HAP-1 (cell line): ENCODE results near the gene NDUFAF5.

Experiments used
- DNase-seq, 2 experiments: peaks; one replicate each; pipeline ENCODE4 v3.0.0-alpha.2; 2016 to 2020; ENCODE audit warnings: low spot score in 2 of 2
- H3K27me3 ChIP-seq: fragments of 250-450 bp; sonication (Bioruptor Pico); 2 replicates; pipeline ENCODE4 v1.5.1; 2020; ENCODE audit warnings: low read depth, mild to moderate bottlenecking, moderate library complexity
- H3K36me3 ChIP-seq: fragments of 250-450 bp; sonication (Bioruptor Pico); replicated peaks from 2 replicates; pipeline ENCODE4 v1.5.1; 2020; ENCODE audit warnings: mild to moderate bottlenecking
- H3K4me1 ChIP-seq: fragments of 250-450 bp; sonication (Bioruptor Pico); 2 replicates; pipeline ENCODE4 v1.5.1; 2020; ENCODE audit warnings: mild to moderate bottlenecking
- H3K4me3 ChIP-seq: fragments of 250-450 bp; sonication (Bioruptor Pico); 2 replicates; pipeline ENCODE4 v1.5.1; 2020; ENCODE audit warnings: mild to moderate bottlenecking, moderate library complexity
- H3K9me3 ChIP-seq: fragments of 250-450 bp; sonication (Bioruptor Pico); 2 replicates; pipeline ENCODE4 v1.5.1; 2020; ENCODE audit warnings: mild to moderate bottlenecking, moderate library complexity
- in situ Hi-C: fragments of 300-500 bp; cut with MboI; formaldehyde crosslinking; loops from 3 replicates; pipeline ENCODE4 v1.14.3; 2020; ENCODE audit warnings: low sequenced_read_pairs, inconsistent platforms, mixed read lengths

NDUFAF5 gene

DNA sequence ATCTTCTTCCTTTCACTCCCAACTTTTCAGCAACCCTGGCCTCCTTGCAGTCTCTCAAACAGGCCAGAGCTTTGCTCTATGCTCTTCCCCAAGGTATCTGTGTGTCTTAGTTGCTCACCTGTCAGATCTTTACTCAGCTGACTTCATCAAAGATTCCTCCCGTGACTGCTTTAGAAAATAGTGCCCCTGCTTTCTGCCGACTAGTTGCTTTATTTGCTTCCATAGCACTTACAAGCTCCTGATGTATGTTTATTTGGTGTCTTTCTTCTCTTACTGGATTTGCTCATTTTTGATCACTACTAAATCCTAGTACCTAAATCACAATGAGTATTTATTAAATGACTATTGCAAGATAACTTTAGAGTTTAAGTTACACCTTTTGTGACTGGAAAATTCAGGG, 5.9 kb downstream of the NDUFAF5 start:
- Histone ChIP-seq H3K4me3 (no peak overlapping the region), H3K9me3 (no peaks in the 10 kb centered on the region), H3K4me1 (peaks cover 5% of the 10 kb centered on the region), H3K36me3 (peaks cover 72% of the 10 kb centered on the region), H3K27me3 (no peaks in the 10 kb centered on the region)
- DNase-seq = no peak
- in situ Hi-C loops = loop anchor here (25.0 kb wide), 1 partner anchor 853 kb away; no protein-coding TSS in a partner anchor

DNA sequence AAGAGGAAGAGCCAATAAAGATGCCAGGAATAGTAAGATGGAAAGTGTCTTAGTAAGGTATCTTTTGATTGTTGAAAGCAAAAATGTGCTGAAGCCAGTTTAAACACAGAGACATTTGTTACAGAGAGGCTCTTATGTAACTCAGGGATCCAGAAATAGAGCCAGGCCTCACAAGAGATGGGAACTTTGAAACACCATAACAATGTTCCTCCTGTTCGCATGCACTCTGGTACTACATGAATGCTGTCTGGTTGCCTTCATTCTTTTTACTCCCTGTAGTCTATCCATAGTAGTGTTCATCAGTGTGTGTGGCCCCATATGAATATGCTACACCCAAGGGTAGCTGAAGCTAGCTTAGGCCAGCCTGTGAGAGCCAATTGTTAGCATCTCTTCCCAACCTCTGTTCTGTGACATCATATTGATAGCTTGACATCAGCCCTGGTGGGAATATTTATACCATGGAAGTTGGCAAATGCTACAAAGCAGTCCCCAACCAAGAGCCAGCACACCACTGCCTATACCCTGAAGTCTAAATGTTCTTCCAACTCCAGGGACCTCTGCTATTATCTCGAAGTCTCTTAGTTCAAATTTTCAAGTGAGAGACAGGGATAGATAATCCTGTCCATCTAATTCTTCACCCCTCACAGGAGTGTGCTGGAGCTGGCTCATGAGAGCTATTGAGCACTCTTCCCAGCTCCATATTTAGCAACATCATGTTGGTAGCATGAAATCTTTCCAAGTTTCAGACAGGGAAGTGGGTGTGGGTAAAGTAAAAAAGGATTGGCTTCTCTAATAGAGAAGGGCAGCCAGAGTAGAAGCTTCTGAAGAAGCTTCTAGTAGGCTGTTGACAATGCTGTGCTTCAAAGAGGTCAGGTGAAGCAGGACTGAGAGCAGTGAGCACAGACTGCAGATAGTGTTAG, 7.0 kb downstream of the NDUFAF5 start:
- H3K27me3 ChIP-seq = no peaks in the 10 kb centered on the region
- no peak for DNase-seq
- no peak overlapping the region for H3K4me3 ChIP-seq
- H3K9me3 ChIP-seq = no peaks in the 10 kb centered on the region
- in situ Hi-C loops = loop anchor here (25.0 kb wide), 1 partner anchor 854 kb away; no protein-coding TSS in a partner anchor
- peaks cover 1% of the 10 kb centered on the region for H3K4me1 ChIP-seq
- peaks cover 83% of the 10 kb centered on the region for H3K36me3 ChIP-seq

DNA sequence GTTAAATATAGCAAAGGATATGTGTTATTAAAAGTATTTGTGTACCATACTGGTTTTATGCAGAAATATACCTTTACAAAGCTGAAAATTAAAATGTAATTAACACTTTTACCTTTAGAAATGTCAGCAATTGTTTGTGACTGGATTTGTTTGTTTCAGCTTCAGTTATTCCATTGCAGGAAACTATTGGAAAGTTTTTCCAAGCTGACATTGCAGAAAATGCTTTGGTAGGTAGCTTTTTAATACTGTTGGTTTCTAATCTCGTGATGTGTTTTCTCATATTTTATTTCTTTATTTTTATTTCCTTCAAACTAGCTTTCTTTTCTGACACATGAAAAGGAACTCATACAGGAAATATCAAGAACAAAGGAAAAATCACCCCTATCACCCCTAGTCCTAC, 8.2 kb downstream of the NDUFAF5 start:
- Histone ChIP-seq H3K27me3 (no peaks in the 10 kb centered on the region), H3K36me3 (peaks cover 86% of the 10 kb centered on the region), H3K4me3 (no peak overlapping the region), H3K9me3 (no peaks in the 10 kb centered on the region), H3K4me1 (no peaks in the 10 kb centered on the region)
- DNase-seq = no peak
- in situ Hi-C loops = loop anchor here (25.0 kb wide), 1 partner anchor 856 kb away; no protein-coding TSS in a partner anchor

DNA sequence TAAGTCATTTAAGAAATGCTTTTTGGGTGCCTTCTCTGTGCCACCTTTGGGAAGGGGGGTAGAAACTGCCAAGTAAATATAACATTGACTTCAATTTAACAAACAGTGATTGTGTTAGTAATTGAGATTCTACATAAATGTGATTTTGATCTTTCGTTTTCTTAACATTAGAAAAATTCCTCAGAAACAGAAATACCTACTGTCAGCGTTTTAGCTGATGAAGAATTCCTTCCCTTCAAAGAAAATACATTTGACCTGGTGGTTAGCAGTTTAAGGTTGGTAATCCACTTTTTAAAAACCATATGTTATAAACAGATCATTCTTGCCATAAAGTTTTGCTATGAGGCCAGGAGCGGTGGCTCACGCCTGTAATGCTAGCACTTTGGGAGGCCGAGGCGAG, 9.8 kb downstream of the NDUFAF5 start:
- H3K4me1 ChIP-seq = no peaks in the 10 kb centered on the region
- in situ Hi-C loops = loop anchor here (25.0 kb wide), 1 partner anchor 857 kb away; no protein-coding TSS in a partner anchor
- H3K27me3 ChIP-seq = no peaks in the 10 kb centered on the region
- H3K4me3 ChIP-seq = no peak overlapping the region
- H3K9me3 ChIP-seq = no peaks in the 10 kb centered on the region
- peaks cover 89% of the 10 kb centered on the region for H3K36me3 ChIP-seq
- no peak for DNase-seq

DNA sequence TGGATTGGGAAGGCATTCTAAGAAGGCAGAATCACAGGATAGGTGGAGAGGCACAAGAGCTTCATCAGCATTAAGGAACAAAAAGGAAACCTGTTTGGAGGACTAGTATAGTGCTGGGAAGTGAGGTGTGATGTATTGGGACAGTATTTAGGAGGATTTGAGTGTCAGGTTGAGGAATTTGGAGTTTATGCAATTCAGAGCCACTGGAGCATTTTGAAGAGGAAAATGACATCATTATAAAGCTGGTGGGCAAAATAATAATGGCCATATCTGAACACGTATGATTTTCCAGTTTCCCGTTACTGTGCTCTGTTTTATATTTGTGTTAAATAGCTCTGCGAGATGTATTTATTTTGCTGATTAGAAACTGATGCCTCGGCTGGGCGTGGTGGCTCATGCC, 14.2 kb downstream of the NDUFAF5 start:
- Histone ChIP-seq H3K4me3 (no peak overlapping the region), H3K4me1 (no peaks in the 10 kb centered on the region), H3K9me3 (no peaks in the 10 kb centered on the region), H3K36me3 (peaks cover 76% of the 10 kb centered on the region), H3K27me3 (no peaks in the 10 kb centered on the region)
- DNase-seq = no peak
- in situ Hi-C loops = loop anchor here (25.0 kb wide), 1 partner anchor 862 kb away; no protein-coding TSS in a partner anchor

DNA sequence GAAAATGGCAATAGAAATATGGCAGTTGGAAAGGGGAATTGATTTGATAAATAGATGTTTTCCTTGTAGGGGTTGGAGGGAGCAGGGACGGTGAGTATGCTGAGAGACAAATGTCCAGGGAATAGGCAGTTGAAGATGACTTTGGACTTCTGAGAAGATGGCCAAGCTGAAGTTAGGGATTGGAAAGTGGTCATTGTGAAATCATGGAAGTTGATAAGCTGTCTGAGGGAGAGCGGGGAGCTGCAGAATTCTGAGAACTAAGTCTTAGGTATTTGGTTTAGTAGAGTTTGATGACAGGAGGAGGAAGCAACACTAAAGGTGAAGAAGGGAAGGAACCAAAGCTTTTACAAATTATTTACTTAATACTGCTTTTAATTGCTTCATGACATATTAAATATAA, 15.1 kb downstream of the NDUFAF5 start:
- DNase-seq = no peak
- H3K4me3 ChIP-seq = no peak overlapping the region
- H3K36me3 ChIP-seq = peaks cover 73% of the 10 kb centered on the region
- H3K9me3 ChIP-seq = no peaks in the 10 kb centered on the region
- in situ Hi-C loops = loop anchor here (25.0 kb wide), 1 partner anchor 863 kb away; no protein-coding TSS in a partner anchor
- no peaks in the 10 kb centered on the region for H3K4me1 ChIP-seq
- H3K27me3 ChIP-seq = no peaks in the 10 kb centered on the region

DNA sequence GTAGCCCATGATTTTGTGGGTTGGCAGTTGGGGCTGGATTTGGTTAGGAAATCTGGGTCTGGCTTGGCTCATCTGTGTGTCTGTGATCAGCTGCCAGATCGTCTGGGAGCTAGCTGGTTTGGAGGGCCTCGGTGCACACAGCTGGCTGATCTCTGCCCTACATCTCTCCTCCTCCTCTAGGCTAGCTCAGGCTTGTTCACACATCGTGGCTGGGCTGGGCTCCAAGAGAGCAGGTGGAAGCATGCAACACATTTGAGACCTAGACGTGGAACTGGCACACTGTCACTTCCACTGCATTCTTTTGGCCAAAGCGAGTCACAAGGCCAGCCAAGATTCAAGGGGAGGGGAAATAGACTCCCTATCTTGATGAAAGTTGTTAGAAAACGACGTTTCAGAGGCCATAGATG, 15.9 kb downstream of the NDUFAF5 start:
- DNase-seq = no peak
- in situ Hi-C loops = no loop called here
- Histone ChIP-seq H3K4me3 (no peak overlapping the region), H3K4me1 (no peaks in the 10 kb centered on the region), H3K9me3 (no peaks in the 10 kb centered on the region), H3K36me3 (peaks cover 65% of the 10 kb centered on the region), H3K27me3 (no peaks in the 10 kb centered on the region)

DNA sequence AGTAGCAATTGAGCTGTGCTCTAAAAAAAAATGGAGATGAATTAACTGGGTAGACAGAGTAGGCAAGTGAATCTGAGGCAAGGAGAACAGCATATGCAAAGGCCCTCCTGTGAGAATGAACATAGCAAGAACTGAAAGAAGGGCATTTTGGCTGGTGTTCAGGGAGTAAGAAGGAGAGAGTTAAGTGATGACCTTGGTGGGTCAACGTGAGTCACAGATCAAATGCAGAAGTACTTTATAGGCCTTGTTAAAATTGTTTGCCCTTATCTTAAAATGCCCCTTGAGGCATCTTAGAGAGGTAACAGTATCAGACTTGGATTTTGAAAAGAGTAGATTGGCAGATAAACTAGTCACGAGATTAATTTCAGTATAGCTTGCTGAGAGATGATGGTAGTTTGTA, 24.5 kb downstream of the NDUFAF5 start:
- no peak for DNase-seq
- H3K36me3 ChIP-seq = peaks cover 62% of the 10 kb centered on the region
- no peaks in the 10 kb centered on the region for H3K9me3 ChIP-seq
- no peak overlapping the region for H3K4me3 ChIP-seq
- in situ Hi-C loops = no loop called here
- H3K27me3 ChIP-seq = no peaks in the 10 kb centered on the region
- no peaks in the 10 kb centered on the region for H3K4me1 ChIP-seq

DNA sequence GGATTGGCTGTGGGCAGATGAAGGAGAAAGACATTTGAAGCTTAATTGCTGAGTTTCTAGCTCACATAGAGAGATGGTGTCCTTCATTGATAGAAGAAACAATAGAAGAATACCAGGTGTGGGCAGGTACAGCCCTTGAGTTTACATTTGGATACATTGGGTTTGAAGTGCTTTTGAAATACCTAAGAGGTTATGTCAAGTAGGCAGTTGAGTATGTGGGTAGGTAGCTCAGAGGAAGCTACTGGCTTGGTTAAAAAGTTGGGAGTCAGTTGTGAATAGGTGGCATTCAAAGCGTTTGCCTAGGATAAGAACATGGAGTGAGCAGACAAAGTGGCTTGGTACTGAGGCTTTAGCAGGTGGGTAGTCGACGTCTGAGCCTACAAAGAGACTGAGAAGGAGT, 25.0 kb downstream of the NDUFAF5 start:
- peaks cover 57% of the 10 kb centered on the region for H3K36me3 ChIP-seq
- no peaks in the 10 kb centered on the region for H3K9me3 ChIP-seq
- H3K4me3 ChIP-seq = no peak overlapping the region
- H3K27me3 ChIP-seq = no peaks in the 10 kb centered on the region
- DNase-seq = no peak
- in situ Hi-C loops = no loop called here
- no peaks in the 10 kb centered on the region for H3K4me1 ChIP-seq

DNA sequence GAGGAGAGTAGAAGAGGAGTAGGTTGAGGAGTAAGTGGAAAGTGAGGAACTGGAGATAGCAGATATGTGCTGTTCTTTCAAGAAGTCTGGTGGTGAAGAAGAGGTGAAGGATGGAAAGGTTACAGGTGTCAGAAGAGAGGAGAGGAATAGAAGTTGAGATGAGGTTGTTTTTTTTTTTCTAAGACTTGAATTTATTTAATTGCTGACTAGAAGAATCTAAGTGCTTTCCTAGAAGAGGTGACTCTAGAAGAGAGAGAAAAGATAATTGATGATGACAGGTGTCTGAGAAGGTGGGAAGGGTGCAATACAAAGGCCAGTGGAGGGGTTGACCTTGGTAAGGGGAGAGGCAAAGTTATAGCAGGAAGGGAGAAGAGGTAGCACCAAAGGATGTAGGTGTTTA, 25.6 kb downstream of the NDUFAF5 start:
- Histone ChIP-seq H3K36me3 (peaks cover 62% of the 10 kb centered on the region), H3K4me3 (no peak overlapping the region), H3K27me3 (no peaks in the 10 kb centered on the region), H3K4me1 (no peaks in the 10 kb centered on the region), H3K9me3 (no peaks in the 10 kb centered on the region)
- DNase-seq = no peak
- in situ Hi-C loops = no loop called here

DNA sequence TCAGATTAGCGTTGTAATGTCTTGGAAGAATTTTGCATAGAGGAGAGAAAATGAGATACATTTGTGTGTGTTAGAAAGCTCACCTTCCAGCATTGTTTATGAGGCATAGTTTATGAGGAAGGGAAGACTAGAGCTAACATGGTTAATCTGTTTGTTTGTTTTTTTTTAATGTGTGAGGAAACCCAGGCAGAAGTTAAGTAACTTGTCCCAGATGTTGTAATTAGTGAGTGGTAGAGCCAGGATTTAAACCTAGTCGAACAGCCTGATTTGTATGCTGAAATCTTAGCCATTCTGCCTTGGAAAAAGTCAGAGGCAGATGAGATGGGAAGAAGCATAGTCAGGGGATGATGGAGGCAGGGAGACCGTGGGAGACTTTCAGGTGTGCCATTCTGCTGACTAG, 29.1 kb downstream of the NDUFAF5 start:
- in situ Hi-C loops = no loop called here

DNA sequence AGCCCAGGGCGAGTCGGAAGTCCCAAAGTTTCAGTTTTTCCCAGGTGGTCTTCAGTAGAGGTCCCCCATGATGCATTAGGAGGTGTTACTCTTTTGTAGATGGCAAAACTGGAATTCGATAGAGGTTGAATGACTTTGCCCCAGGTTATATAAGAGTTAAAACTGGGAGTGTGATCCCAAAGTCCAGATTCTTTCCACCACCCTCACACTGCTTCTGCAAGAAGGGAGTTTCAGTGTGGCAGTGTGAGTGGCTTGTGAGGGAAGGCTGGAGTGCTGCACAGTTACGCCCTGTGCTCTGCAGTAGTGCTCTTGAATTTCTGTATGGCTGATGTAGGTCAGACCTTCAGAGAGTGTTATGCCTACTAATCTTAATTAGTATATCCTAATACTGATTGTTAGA, 29.8 kb downstream of the NDUFAF5 start:
- no peak overlapping the region for H3K4me3 ChIP-seq
- no peak for DNase-seq
- peaks cover 4% of the 10 kb centered on the region for H3K4me1 ChIP-seq
- H3K27me3 ChIP-seq = no peaks in the 10 kb centered on the region
- peaks cover 67% of the 10 kb centered on the region for H3K36me3 ChIP-seq
- H3K9me3 ChIP-seq = no peaks in the 10 kb centered on the region
- in situ Hi-C loops = no loop called here

More for the DNA sequence above, 29.1 kb downstream of the NDUFAF5 start:
- DNase-seq = no peak
- peaks cover 75% of the 10 kb centered on the region for H3K36me3 ChIP-seq
- no peaks in the 10 kb centered on the region for H3K9me3 ChIP-seq
- H3K4me1 ChIP-seq = peaks cover 4% of the 10 kb centered on the region
- H3K4me3 ChIP-seq = no peak overlapping the region
- no peaks in the 10 kb centered on the region for H3K27me3 ChIP-seq

DNA sequence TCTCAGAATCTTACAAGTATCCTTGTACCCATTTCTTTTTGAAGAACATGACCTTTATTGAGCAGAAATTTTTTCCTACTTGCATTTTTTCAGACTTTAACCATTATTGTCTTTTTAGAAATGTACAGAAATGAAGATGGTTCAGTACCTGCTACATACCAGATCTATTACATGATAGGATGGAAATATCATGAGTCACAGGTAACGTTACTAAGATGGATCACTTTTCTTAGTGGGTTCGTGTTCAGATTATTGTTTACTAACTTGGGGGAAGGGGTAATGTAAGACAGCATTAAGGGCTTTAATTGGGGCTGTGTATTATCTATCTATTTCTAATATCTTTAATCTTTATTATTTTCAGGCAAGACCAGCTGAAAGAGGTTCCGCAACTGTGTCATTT, 31.9 kb downstream of the NDUFAF5 start:
- H3K4me1 ChIP-seq = peaks cover 4% of the 10 kb centered on the region
- peaks cover 48% of the 10 kb centered on the region for H3K36me3 ChIP-seq
- H3K9me3 ChIP-seq = no peaks in the 10 kb centered on the region
- DNase-seq = no peak
- in situ Hi-C loops = no loop called here
- H3K4me3 ChIP-seq = no peak overlapping the region
- H3K27me3 ChIP-seq = no peaks in the 10 kb centered on the region

DNA sequence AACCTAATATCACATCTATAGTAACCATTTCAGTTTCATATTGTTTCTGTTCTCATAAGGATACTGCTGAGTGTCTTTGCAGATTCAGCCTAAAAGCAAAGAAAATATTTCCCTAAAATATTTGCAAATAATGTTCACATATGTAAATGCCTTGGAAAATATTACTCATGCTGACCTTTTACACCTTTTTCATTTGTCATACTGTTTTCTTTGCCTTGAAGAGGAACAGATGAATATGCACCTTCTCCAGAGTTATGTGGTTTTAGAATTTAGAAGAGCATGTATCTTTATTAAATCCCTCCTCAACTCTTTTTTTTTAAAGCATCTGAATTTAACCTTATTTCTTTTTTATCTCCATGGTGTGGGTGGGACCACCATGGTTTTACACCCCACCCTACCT, 32.5 kb downstream of the NDUFAF5 start:
- H3K36me3 ChIP-seq = peaks cover 42% of the 10 kb centered on the region
- in situ Hi-C loops = no loop called here
- no peaks in the 10 kb centered on the region for H3K27me3 ChIP-seq
- no peak for DNase-seq
- peaks cover 4% of the 10 kb centered on the region for H3K4me1 ChIP-seq
- H3K9me3 ChIP-seq = no peaks in the 10 kb centered on the region
- no peak overlapping the region for H3K4me3 ChIP-seq
